SK-MEL-5 (cell line): ENCODE measurements around the gene TTF1. TPM values are rescaled to one million over a fixed set of nuclear protein-coding genes. Genes with fewer than 3 reads are reported as not detected.
A peak's percentile ranks its signal among the peaks of the same experiment; 100 is the strongest.

Experiments used
- DNase-seq: peaks from one replicate; pipeline ENCODE4 v3.0.0-alpha.2; 2016; ENCODE audit warnings: low read depth, low spot score
- in situ Hi-C: cut with HindIII; loops from 2 replicates; pipeline ENCODE4 v1.10.0; 2016; ENCODE audit warnings: low sequenced_read_pairs, high pct_unique_total_duplicates, low pct_unique_long_range_greater_than_20kb
- polyA plus RNA-seq, 2 experiments: library from polyadenylated mRNA; depleted of rRNA; stranded (reverse); fragments of >200 nt; gene quantifications; 2 replicates each; pipeline ENCODE4 v1.2.3, GENCODE V29; 2015
- total RNA-seq: library from RNA; depleted of rRNA; stranded (reverse); fragments of >200 nt; shearing (Covaris generic); gene quantifications from 2 replicates; pipeline ENCODE4 v1.2.3, GENCODE V29; 2014; rRNA removed

The TTF1 gene, protein sequence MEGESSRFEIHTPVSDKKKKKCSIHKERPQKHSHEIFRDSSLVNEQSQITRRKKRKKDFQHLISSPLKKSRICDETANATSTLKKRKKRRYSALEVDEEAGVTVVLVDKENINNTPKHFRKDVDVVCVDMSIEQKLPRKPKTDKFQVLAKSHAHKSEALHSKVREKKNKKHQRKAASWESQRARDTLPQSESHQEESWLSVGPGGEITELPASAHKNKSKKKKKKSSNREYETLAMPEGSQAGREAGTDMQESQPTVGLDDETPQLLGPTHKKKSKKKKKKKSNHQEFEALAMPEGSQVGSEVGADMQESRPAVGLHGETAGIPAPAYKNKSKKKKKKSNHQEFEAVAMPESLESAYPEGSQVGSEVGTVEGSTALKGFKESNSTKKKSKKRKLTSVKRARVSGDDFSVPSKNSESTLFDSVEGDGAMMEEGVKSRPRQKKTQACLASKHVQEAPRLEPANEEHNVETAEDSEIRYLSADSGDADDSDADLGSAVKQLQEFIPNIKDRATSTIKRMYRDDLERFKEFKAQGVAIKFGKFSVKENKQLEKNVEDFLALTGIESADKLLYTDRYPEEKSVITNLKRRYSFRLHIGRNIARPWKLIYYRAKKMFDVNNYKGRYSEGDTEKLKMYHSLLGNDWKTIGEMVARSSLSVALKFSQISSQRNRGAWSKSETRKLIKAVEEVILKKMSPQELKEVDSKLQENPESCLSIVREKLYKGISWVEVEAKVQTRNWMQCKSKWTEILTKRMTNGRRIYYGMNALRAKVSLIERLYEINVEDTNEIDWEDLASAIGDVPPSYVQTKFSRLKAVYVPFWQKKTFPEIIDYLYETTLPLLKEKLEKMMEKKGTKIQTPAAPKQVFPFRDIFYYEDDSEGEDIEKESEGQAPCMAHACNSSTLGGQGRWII
- 13.9 and 16.7 TPM in 2 replicates for total RNA-seq
- 14.7 and 14.8 TPM in 2 replicates for polyA plus RNA-seq (2015; cell fraction: cytosol; rRNA removed)
- 6.3 and 9.2 TPM in 2 replicates for polyA plus RNA-seq (2015; cell fraction: nucleus; rRNA removed)

DNA sequence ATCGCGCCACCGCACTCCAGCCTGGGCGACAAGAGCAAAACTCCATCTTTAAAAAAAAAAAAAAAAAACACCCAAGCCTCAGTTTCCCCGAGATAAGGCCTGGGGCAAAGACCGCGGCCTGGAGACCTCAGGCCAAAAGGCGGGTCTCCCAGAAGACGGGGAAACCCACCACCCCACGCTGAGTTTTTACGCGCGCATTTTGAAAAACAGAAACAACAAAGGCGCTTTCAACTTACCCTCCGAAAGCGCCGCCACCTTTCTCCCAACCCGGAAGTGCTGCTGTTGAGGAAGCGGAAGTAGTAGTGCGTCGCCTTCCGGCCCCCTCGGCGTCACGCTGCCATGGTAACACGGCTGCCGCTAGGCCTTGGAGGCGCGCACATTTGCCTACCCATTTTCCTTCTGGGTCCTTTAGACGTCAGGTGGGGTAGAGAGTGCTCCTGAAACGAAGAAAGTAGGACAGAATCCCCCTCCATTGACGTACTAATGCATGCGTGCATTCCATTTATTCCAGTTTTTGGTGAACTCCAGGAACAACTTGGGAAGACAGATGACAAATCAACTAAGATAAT, at the start of gene TTF1:
Gene TTF1 (minus strand): TSS at position 287 of the 569 bp plus-strand sequence. CDS start 4,019 bp downstream, outside the sequence.
- peak; percentile 95 for DNase-seq
- in situ Hi-C loops, result no loop called here

DNA sequence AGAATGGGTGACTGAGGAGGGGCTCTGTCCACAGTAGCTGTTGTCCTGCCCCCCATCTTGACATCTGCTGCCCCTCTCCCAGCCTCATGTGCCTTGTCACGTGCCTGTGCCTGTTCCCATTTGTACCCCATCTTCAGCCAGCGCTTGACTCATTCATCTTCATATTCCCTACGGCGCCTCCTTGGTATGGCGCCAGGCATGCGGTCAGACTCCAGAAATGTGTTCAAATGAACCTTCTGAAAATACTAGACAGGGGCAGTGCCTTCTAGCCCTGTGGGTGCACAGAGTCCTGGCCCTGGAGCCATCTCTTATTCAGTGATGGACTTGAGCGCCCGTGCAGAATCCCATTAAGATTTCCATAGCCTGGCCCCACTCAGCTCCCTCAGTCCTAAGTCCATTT, 49.6 kb upstream of the TTF1 start:
- in situ Hi-C loops, result no loop called here
- no peak for DNase-seq

DNA sequence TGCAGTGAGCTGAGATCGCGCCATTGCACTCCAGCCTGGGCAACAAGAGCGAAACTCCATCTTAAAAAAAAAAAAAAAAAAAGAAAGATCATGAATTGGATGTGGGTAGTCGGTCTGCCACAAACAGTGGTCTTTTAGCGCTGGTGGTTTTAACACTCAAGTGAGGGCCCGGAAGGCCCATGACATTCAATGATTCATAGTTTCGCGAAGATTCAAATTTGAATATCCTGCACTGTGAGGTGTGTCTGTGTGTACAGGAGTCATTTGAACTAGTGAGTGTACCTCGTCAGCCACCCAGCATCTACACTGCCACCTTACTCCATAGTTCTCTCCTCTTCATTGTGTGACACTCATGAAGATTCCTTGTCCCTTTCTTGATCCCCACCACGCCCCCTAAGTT, 44.6 kb upstream of the TTF1 start:
- no peak for DNase-seq
- in situ Hi-C loops, result no loop called here

DNA sequence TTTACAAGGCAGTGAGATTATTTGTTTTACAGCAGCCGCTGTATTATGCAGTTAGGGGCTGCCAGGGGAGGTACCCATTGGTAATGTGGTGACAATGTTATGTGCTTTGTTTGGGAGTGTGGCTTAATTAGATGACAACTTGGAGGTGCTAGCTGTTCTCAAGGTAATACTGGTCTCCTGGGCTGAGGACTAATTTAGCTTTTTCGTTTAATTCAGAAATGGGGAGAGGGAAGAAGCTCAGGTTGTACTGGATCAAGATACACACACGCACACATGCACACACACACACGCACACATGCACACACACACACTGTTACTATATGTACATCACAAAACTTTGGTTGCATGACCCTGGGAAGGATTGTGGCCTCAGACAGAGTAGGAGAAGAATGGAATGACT, 41.3 kb upstream of the TTF1 start:
- no peak for DNase-seq
- in situ Hi-C loops, result no loop called here

DNA sequence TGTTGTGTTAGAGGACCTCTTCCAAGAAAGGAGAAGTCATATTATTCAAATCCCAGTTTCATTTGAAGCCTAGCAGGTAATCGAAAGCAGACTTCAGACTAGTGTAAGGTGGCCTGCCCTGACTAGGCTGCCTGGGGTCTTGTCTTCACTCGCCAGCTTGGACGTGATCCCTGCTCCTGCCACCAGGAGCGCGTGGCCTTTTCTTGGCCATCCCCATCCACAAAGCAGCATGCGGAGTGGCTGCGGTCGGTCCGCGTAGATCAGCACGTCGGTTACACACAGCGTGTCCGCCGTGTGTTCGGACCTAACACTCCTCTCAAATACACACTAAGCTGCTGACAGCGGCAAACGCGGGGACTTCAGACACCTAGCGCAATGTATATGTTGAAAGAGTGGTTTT, 40.7 kb upstream of the TTF1 start:
- no peak for DNase-seq
- in situ Hi-C loops, result no loop called here

DNA sequence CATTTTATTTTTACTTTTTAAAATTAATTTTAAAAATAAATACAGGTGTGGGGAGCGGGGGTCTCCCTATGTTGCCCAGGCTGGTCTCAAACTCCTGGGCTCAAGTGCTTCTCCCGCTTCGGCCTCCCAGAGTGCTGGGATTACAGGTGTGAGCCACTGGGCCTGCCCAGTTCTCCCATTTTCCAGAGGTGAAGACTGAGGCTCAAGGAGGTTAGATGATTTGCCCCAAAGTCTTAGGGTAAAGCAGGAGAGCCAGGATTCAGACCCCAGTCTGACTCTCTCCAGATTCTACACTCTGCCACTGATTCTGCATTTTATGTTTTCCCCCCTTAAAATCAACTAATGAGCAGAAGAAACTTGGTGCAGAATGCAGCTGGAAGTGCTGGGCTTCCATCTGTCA, 40.2 kb upstream of the TTF1 start:
- in situ Hi-C loops, result no loop called here
- DNase-seq, result no peak

DNA sequence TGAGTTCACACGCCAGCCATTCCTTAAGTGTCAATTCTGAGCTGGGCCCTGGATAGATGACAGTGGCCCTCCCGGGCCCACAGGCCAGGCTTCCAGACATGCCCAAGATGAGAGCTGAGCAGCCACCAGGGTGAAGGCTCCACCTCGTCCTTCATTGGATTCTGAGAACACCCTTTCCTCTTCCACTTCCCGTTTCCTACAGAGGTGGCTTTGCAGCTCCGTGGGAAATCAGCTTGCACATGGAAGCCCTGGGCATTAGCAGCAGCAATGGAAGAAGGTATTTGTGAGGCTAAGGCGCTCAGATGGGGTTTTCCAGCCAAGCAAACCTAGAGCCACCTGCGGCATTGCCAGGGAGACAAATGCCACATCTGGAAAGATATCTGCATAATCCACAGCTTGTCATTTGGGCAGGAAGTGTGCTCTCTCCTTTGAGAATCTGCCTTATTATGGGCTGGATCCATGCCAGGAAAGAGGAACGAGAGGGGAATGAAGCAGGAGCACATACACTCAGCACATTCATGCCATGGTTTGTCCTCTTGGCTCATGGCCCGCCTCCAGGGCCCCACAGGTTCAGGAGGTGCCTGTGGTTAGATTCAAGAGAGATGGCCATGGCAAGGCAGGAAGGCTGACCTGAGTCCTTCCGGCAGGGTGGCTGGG, 37.4 kb upstream of the TTF1 start:
- no peak for DNase-seq
- in situ Hi-C loops, result no loop called here

DNA sequence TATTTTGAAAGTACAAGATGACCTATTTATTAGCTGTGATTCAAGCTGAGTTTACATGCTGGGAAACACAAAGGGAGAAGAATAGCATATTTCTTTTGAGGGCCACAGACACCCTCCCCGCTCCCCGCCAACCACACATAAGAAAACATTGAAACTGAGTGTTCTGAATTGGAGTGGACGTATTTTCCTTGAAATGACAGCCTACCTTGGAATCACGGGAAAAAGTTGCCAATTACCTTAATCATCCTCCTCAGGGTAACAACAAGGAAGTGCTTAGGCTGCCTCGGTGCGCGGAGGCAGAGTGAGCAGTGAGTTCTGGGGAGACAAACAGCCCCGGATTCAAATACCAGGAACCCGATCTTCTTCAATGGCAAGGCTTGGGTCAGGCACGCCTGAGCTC, 34.8 kb upstream of the TTF1 start:
- DNase-seq, result no peak
- in situ Hi-C loops, result no loop called here

DNA sequence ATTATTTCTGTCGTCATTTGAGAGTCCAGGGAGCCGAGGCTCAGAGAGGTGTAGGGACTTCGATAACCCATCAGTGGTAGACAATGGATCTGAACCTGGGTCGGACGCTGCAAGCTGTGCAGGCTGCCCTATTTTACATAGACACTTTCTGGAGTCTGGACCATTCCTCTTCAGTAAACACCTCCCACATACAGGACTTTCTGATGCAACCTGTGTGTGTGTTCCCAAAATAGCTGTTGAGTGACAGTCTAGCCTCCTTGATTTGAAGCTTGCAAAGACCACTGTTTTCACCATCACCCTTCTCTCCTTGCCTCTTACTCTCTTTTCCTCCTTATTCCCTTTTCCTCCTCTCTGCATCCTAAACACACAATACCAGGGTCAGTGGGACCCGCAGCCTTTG, 34.1 kb upstream of the TTF1 start:
- DNase-seq, result no peak
- in situ Hi-C loops, result no loop called here

DNA sequence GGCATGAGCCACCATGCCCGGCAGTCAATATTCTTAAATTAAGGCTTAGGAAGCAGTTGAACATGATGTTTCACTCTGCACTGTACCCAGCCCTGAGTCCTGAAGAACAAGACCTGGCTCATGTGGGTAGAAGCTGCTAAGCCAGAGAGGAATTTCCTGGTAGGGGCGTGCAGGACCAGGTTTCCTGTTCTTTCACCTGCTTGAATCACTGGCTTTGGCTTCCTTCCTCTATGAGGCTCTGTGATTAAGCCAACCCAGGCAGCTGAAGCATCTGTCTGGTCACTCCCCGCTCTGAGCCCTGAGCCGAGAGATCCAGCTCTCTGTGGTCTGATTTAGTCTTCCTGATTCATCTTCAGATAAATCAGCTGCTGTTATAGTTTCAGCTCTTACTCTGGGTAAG, 32.5 kb upstream of the TTF1 start:
- no peak for DNase-seq
- in situ Hi-C loops, result no loop called here

DNA sequence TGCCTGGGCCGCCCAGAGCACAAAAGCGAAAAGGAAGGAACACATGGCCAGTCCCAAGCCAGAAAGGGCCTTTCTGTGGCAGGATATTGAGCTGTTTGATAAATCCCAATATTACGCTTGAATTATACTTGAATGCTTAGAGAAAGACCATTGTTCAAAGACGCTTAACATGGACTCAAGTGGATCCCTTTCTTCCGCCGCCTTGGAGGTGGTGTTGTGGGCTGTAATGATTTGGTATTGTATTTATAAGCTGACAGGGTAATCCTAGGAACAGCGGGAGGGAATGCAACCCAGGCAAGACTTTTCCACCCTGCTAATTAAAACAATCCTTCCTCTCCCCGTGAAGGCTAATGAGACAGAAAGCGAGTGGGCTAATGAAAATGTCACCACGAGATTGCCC, 28.2 kb upstream of the TTF1 start:
- DNase-seq, result no peak
- in situ Hi-C loops, result no loop called here

DNA sequence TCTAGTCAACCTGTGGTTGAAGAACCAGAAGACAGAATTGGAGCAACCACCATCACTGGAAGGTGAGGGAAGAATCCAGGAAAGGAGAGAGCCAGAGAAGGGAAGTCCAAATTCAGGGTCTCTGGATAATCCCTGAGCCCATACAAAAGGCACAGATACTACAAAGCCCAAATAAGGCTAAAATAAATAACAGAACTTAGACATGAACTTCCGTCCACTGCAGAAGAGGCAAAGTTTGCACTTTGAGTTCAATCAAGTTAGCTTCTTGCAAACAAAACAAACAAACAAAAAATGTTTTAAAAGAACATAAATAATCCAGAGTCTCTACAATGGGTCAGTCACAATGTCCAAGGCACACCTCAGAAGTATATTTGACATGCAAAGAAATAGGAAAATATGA, 24.4 kb upstream of the TTF1 start:
- no peak for DNase-seq
- in situ Hi-C loops, result no loop called here

DNA sequence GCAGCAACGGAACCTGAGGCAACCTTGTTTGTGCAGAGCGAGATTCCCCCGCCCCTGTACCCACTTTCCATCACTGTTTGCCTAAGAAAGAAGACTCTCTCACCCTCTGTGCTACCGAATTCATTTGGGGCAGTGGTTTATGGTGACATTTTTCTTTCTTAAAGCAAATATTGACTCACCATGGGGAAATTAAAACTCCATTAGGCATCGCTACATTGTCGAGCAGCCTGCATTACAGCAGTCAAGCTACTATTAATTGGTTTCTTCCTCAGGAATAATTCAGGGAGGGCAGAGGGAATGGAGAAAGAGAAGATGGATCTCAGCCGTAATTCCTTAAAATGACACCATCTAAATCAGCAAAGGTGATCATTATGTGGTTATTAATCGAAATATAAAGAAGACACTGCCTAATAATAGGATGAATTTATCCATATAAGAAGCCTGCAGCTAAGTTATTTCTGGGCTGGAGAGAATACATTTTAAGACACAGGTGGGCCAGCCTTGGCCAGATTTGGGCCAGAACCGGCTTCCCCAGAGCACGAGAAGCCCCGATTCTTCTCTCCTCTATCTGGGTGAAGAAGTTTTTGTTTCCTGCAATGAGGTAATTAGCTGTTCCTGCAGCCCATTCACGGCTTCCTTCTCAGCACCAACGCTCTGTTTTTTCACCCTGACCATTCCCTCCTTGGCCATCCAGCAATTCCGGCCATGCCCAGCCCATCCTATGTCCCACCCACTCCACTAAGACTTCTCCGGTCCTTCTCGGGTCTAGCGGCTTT, 20.2 kb upstream of the TTF1 start:
- in situ Hi-C loops, result no loop called here
- no peak for DNase-seq

DNA sequence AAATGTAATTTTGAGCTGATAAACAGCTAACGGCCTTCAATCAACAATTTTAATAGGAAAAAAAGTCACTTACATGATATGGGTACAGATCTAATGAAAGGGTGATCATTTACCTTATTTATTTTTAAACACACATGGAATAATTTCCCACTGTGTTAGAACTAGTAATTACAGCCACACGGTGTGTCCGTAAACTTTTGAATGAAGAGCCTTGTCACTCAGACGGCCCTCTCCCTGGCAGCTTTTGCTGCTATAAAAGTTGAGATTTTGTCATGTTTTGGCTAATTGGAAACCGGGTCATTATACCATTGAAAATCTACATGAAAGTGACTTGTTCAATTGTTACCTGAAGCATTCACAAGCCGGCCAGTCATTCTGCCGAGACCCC, 19.0 kb upstream of the TTF1 start:
- no peak for DNase-seq
- in situ Hi-C loops, result no loop called here

DNA sequence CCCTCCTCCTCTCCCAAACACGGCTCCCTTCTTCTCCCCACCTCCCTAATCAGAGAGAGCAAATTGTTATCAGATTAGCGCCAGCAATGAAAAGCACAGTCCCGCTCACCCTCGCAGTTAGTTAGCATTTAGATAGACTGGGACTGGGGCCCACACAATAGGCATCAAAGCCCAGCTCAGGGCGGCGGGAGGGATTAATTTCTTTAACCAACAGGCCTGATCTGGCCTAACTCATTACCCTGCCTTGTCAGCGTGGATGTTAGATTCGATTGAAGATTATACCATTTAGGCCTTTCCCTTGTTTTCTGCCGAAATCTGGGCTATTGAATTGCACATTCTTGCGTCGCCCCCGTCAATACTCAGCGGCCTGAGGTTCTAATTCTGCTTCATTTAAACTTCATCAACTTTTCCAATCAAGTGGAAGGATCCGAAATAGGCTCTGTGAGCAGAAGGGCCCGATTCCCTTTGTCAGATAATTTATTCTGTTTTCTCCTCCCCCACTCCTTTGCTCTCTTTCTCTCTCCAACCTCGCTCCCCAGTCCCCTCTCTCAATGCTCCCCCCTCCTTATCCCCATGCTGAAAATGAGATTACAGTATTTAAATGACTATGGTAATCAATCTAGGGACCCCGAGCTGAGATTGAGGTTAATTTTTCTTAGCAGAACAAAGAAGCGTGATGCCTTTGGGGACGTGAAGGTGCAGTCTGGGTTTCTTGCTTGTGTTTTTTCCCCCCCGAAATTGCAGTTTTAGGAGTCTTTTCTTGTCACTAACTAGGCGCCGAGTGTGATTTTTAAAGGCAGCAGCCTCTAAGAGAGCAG, 18.4 kb upstream of the TTF1 start:
- in situ Hi-C loops, result no loop called here
- no peak for DNase-seq

DNA sequence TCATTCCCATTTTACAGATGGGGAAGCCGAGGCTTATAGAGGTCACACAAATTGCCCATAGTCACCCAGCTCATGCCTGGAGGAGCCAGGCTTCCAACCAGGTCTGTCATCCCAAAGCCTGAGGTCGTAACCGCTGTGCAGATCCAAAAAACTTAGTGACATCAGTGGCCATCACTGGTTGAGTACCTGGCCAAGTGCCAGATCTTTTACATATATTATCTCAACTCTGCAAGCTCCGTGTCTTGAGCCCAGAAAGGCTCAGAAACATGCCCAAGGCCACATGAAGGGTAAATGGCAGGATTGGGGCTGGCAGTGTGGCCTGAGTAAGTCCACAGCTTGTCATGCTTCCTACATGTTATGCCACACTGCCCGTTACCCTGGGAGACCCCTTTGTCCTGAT, 16.9 kb upstream of the TTF1 start:
- in situ Hi-C loops, result no loop called here
- DNase-seq, result no peak
